ENCODE measurements around the gene SNRPF.

SNRPF gene

DNA sequence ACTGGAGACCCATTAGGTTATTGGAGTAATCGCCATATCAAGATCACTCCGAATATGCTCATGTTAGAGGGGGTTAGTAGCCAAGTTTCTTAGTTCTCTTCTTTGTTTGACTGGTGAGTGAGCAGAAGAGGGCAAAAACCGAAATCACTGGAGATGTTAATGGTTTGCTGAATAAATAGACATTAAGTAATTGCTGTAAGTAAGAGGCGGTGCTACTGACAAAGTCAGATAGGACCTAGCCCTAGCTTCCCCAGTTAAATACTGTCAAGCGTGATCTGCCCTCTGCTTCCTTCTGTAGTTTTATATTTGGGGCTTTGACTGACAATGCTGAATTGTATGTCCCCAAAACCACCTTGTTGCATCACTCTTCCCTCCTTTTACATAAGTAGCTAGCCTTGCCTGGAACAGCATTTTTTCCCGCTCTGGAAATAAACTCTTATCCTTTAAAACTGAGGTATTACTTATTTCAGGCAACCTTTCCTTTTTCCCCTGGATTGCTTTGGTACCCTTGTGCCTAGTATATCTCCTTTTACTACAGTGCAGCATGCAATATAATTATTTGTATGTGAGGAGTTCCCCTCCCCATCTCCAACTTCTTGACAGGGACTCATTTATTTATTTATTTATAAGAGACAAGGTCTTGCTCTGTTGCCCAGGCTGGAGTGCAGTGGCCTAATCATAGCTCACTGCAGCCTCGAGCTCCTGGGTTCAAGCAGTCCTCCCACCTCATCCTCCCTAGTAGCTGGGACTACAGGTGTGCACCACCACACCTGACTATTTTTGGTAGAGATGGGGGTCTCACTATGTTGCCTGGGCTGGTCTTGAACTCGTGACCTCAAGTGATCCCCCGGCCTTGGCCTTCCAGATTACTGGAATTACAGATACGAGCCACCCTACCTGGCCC is 1.4 kb downstream of the SNRPF start:
- H3K27ac ChIP-seq: peak overlapping the region; percentile 79

DNA sequence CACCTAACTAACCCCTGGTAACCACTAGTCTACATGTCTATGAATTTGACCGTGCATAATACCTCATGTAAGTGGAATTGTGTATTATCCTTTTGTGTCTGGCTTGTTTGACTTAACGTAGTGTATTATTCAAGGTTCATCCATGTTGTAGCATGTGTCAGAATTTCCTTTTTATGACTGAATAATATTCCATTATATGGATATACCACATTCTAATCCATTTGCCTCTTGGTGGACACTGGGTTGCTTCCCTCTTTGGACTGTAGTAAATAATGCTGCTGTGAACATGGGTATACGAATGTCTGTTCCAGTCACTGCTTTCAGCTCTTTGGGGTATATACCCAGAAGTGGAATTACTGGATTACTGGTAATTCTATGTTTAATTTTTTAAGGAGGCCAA is 3.3 kb downstream of the SNRPF start:
- TF ChIP-seq, protein P1, sequence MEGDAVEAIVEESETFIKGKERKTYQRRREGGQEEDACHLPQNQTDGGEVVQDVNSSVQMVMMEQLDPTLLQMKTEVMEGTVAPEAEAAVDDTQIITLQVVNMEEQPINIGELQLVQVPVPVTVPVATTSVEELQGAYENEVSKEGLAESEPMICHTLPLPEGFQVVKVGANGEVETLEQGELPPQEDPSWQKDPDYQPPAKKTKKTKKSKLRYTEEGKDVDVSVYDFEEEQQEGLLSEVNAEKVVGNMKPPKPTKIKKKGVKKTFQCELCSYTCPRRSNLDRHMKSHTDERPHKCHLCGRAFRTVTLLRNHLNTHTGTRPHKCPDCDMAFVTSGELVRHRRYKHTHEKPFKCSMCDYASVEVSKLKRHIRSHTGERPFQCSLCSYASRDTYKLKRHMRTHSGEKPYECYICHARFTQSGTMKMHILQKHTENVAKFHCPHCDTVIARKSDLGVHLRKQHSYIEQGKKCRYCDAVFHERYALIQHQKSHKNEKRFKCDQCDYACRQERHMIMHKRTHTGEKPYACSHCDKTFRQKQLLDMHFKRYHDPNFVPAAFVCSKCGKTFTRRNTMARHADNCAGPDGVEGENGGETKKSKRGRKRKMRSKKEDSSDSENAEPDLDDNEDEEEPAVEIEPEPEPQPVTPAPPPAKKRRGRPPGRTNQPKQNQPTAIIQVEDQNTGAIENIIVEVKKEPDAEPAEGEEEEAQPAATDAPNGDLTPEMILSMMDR (IDR thresholded peaks at IDR 0.05): no peak
- no peak for TF ChIP-seq ZFX (IDR thresholded peaks at IDR 0.05; ENCODE audit: borderline replicate concordance)
- H3K27ac ChIP-seq: no peak overlapping the region

More for the DNA sequence above, 1.4 kb downstream of the SNRPF start:
- no peak for TF ChIP-seq ZFX (IDR thresholded peaks at IDR 0.05; ENCODE audit: borderline replicate concordance)
- TF ChIP-seq, protein P1 (IDR thresholded peaks at IDR 0.05): no peak

DNA sequence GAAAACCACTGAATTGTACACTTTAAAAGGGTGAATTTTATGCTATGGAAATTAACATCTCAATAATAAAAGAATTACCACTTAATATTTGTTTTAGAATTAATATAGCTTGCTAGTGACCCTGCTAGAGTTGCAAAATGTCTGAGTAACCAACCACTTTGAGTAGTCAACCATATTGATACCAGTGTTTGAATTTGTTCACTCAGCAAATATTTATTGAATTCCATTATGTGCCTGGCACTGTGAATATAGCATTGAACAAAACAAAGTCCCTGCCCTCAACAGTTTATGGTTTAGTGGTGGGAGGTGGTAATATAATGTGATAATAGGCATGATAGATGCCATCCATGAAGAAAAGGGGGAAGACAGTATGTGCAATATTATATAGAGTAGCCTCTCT is 4.6 kb downstream of the SNRPF start:
- H3K27ac ChIP-seq: no peak overlapping the region
- TF ChIP-seq, protein P1 (IDR thresholded peaks at IDR 0.05): no peak
- TF ChIP-seq ZFX (IDR thresholded peaks at IDR 0.05; ENCODE audit: borderline replicate concordance): no peak

DNA sequence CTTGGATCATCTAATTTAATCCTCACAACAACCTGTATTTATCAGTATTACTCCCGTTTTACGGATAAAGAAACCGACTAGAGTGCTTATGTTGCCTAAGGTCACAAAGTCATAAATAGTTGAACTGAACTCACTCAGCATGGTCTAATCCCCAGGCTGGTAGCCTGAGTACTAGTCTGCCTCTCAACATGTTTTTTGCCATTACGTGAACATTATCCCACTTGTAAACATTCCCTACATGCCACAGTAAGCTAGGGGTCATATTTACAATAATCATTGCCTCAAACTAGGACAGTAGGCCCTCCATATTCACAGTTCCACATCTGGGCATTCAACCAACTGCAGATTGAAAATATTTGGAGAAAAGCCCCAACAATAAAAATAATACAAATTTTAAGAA is 12.1 kb downstream of the SNRPF start:
- H3K27ac ChIP-seq: no peak overlapping the region
- TF ChIP-seq, protein P1 (IDR thresholded peaks at IDR 0.05): no peak
- TF ChIP-seq ZFX (IDR thresholded peaks at IDR 0.05; ENCODE audit: borderline replicate concordance): no peak

DNA sequence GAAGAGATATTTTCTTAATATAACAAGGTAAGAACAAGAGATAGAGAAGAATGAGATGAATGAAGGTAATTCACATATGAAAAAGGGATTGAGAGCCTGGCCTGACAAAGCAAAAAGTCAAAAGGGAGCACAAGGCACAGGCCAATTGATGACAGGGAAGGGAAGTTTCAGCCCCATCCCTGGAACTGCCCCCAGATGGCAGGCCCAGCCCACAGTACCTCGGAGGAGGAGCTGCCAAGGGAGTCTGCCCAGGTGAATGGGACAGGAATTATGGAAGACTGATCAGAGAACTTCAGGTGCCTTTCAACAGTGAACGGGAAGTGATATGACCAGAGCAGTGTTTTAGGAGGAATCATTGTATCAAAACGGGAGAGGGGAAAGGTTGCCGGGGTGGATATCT is 15.7 kb downstream of the SNRPF start:
- H3K27ac ChIP-seq: no peak overlapping the region
- TF ChIP-seq, protein P1 (IDR thresholded peaks at IDR 0.05): no peak
- no peak for TF ChIP-seq ZFX (IDR thresholded peaks at IDR 0.05; ENCODE audit: borderline replicate concordance)

DNA sequence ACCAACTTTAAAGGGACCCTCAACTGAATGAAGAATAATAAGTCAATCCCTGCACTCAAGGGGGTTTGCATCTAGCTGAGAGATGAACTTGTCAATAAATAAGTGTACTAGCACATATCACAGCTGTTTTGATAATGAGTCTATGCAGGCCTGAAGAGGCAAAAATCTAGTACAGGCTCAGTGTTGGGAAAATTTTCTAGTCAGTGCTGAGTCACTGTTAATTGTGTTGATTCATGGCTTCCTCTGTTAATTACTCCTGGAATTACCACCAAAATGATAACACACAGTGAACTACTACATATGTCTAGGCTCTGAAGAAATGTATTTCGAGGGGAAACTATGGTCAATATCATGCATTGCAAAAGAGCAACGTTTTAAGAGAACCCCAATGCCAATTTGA is 18.9 kb downstream of the SNRPF start:
- H3K27ac ChIP-seq: no peak overlapping the region
- TF ChIP-seq ZFX (IDR thresholded peaks at IDR 0.05; ENCODE audit: borderline replicate concordance): no peak
- TF ChIP-seq, protein P1 (IDR thresholded peaks at IDR 0.05): no peak

DNA sequence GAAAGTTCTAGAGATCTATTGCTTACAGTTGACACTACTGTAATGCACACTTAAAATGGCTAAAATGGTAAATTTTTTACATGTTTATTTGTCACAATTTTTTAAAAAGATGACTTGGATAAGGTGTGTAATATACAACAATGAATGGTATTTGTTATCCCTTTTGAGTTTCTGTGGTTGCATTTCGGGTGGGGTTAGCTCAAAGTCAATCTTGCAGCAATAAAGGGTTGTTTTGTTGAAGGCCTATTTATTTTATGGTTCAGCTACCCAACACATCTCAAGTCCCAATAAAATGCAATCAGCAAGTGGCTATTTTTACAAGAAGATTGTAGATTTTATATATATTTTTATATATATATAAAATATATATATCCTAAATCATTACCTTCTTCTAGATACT is 22.1 kb downstream of the SNRPF start:
- H3K27ac ChIP-seq: no peak overlapping the region
- TF ChIP-seq ZFX (IDR thresholded peaks at IDR 0.05; ENCODE audit: borderline replicate concordance): no peak
- TF ChIP-seq, protein P1 (IDR thresholded peaks at IDR 0.05): no peak

Measured in 22Rv1 (cell line).